ENCODE measurements around the gene MRTFB. TPM values are rescaled to one million over a fixed set of nuclear protein-coding genes. Genes with fewer than 3 reads are reported as not detected.

MRTFB gene
- total and polyA plus RNA-seq, 2 donors (not counting 3 experiments of a cell fraction or from before 2014, with no cell fraction given): 19.6 to 49.5 TPM

GRCh38 chr16:14303639-14304394 lies 232.7 kb downstream of the MRTFB start:
- Histone ChIP-seq H3K27ac (ENCODE audit: insufficient read depth, low read depth, low read length) (no peak overlapping the region), H3K79me2 (ENCODE audit: control insufficient read depth, insufficient read depth, low read length) (peaks cover 17% of the 10 kb centered on the region), H3K4me3 (replicated peaks in 1 of 3; ENCODE audit: insufficient read depth in 1 of 3, low read depth in 1 of 3, low read length in 3 of 3) (peak overlapping the region; percentile 80 to 93 (median 83)), H3K4me2 (ENCODE audit: insufficient read depth, low read length) (peak overlapping the region; percentile 93), H3K36me3 (ENCODE audit: control insufficient read depth in 2 of 2, extremely low read depth in 1 of 2, insufficient read depth in 2 of 2, low read length in 2 of 2) (no peaks in the 10 kb centered on the region), H2AFZ (ENCODE audit: low read depth, low read length) (peak overlapping the region; percentile 3), H3K9me1 (replicated peaks; ENCODE audit: control insufficient read depth, extremely low read depth, insufficient read depth, low read length) (no peaks in the 10 kb centered on the region), H3K4me1 (ENCODE audit: control insufficient read depth, extremely low read depth, insufficient read depth, low read length) (peaks cover 10% of the 10 kb centered on the region), H3K9me3 (replicated peaks; ENCODE audit: control insufficient read depth, insufficient read depth, low read length) (no peaks in the 10 kb centered on the region), H3K27me3 (ENCODE audit: control insufficient read depth in 2 of 2, insufficient read depth in 2 of 2, low read length in 2 of 2) (no peaks in the 10 kb centered on the region), H3K9ac (replicated peaks; ENCODE audit: extremely low read depth, insufficient read depth, low read length) (no peak overlapping the region), H4K20me1 (replicated peaks; ENCODE audit: control insufficient read depth, extremely low read depth, insufficient read depth, low read length) (no peaks in the 10 kb centered on the region)
- ChIA-PET CTCF (interaction anchor here (0.9 to 1.6 kb wide), 2 partner anchors 14 to 24 kb away, joined by 3 to 5 read pairs; no protein-coding TSS in a partner anchor), POLR2A (no interaction called here)
- FAIRE-seq (no peak), DNase-seq (ENCODE audit: low read depth, low spot score) (no peak)
- intact Hi-C loops (cut with micrococcal nuclease): loop anchor here (5.0 kb wide), 2 partner anchors 52 to 382 kb away; partner anchors contain the start of gene ERCC4
- no peak for TF ChIP-seq MYC (IDR thresholded peaks at IDR 0.05; ENCODE audit: low read depth, low read length)
- dilution Hi-C loops (cut with MboI; ENCODE audit: extremely low pct_ligation_motif_present, low sequenced_read_pairs): no loop called here
- BruUV-seq (replicated peaks): no TSS peak

- BruUV-seq (replicated peaks): no TSS peak
- CTCF ChIA-PET: interaction anchor here (0.8 kb wide), 1 partner anchor 11 kb away, joined by 4 read pairs; no protein-coding TSS in a partner anchor
- Histone ChIP-seq H3K4me3 (replicated peaks in 1 of 3; ENCODE audit: insufficient read depth in 1 of 3, low read depth in 1 of 3, low read length in 3 of 3) (no peak overlapping the region), H3K79me2 (ENCODE audit: control insufficient read depth, insufficient read depth, low read length) (peaks cover 17% of the 10 kb centered on the region), H3K9me1 (replicated peaks; ENCODE audit: control insufficient read depth, extremely low read depth, insufficient read depth, low read length) (no peaks in the 10 kb centered on the region), H3K9ac (replicated peaks; ENCODE audit: extremely low read depth, insufficient read depth, low read length) (no peak overlapping the region), H3K27ac (ENCODE audit: insufficient read depth, low read depth, low read length) (no peak overlapping the region), H3K4me1 (ENCODE audit: control insufficient read depth, extremely low read depth, insufficient read depth, low read length) (peaks cover 10% of the 10 kb centered on the region), H4K20me1 (replicated peaks; ENCODE audit: control insufficient read depth, extremely low read depth, insufficient read depth, low read length) (no peaks in the 10 kb centered on the region), H2AFZ (ENCODE audit: low read depth, low read length) (no peak overlapping the region), H3K27me3 (ENCODE audit: control insufficient read depth in 2 of 2, insufficient read depth in 2 of 2, low read length in 2 of 2) (no peaks in the 10 kb centered on the region), H3K36me3 (ENCODE audit: control insufficient read depth in 2 of 2, extremely low read depth in 1 of 2, insufficient read depth in 2 of 2, low read length in 2 of 2) (no peaks in the 10 kb centered on the region), H3K9me3 (replicated peaks; ENCODE audit: control insufficient read depth, insufficient read depth, low read length) (no peaks in the 10 kb centered on the region), H3K4me2 (ENCODE audit: insufficient read depth, low read length) (no peak overlapping the region)
- TF ChIP-seq MYC (IDR thresholded peaks at IDR 0.05; ENCODE audit: low read depth, low read length) (no peak), CTCF (IDR thresholded peaks at IDR 0.05; ENCODE audit: extremely low read depth in 1 of 2, insufficient read depth in 1 of 2, low read depth in 1 of 2, low read length in 2 of 2) (no peak), GATA2 (IDR thresholded peaks at IDR 0.05; ENCODE audit: insufficient read depth, insufficient read length, low read depth, low read length) (no peak), POLR2AphosphoS5 (IDR thresholded peaks at IDR 0.05; ENCODE audit: insufficient read depth, low read depth, low read length) (no peak), FOS (IDR thresholded peaks at IDR 0.05; ENCODE audit: borderline replicate concordance, insufficient read depth, low read length) (no peak), EZH2 (IDR thresholded peaks at IDR 0.05; ENCODE audit: borderline replicate concordance, low read depth, low read length, severe bottlenecking) (no peak), MAX (IDR thresholded peaks at IDR 0.05; ENCODE audit: insufficient read depth, insufficient read length) (no peak), JUN (IDR thresholded peaks at IDR 0.05; ENCODE audit: borderline replicate concordance, insufficient read depth, insufficient read length, low read depth) (no peak), POLR2A (IDR thresholded peaks at IDR 0.05; ENCODE audit: low read depth, low read length) (no peak)
- FAIRE-seq (no peak), DNase-seq (ENCODE audit: low read depth, low spot score) (no peak)
- POLR2A ChIA-PET: interaction anchor here (0.7 kb wide), 1 partner anchor 385 kb away, joined by 3 read pairs; the partner anchor contains the start of gene ERCC4
- intact Hi-C loops (cut with micrococcal nuclease) (loop anchor here (5.0 kb wide), 2 partner anchors 53 to 383 kb away; partner anchors contain the start of gene ERCC4), dilution Hi-C loops (cut with MboI; ENCODE audit: extremely low pct_ligation_motif_present, low sequenced_read_pairs) (no loop called here)
Observed at GRCh38 chr16:14304891-14305460, 233.9 kb downstream of the MRTFB start.

All from endothelial cell of umbilical vein (primary cell).